Spinal cord (tissue), 10 donors: ENCODE data around the gene AKR7A2. TPM values are rescaled to one million over a fixed set of nuclear protein-coding genes. Genes with fewer than 3 reads are reported as not detected.

Source experiments
- DNase-seq, 6 donors: peaks; one replicate each; pipeline versions ENCODE4 v3.0.0 to v3.0.0-alpha.2; 2013 to 2015; ENCODE audit warnings: low spot score in 6 of 6, low read depth in 4 of 6
- H3K27ac ChIP-seq: one replicate; pipeline ENCODE4 v1.5.1; 2013; ENCODE audit warnings: low read depth, low read length, control low read depth
- H3K27me3 ChIP-seq: one replicate; pipeline ENCODE4 v1.6.1; 2013; ENCODE audit warnings: low read length; ENCODE audit not compliant: control insufficient read depth, insufficient read depth
- H3K36me3 ChIP-seq: one replicate; pipeline ENCODE4 v1.6.1; 2013; ENCODE audit warnings: low read length; ENCODE audit not compliant: control insufficient read depth, insufficient read depth
- H3K4me1 ChIP-seq: one replicate; pipeline ENCODE4 v1.6.1; 2013; ENCODE audit warnings: low read length; ENCODE audit not compliant: control insufficient read depth, insufficient read depth
- H3K4me3 ChIP-seq: one replicate; pipeline ENCODE4 v1.5.1; 2013; ENCODE audit warnings: low read depth, low read length, control low read depth
- H3K9me3 ChIP-seq: one replicate; pipeline ENCODE4 v1.6.1; 2013; ENCODE audit warnings: low read length; ENCODE audit not compliant: control insufficient read depth, insufficient read depth
- WGBS: methylation state at CpG from one replicate; pipeline ENCODE4 v1.1.5; 2013; ENCODE audit warnings: missing lambda C conversion rate; ENCODE audit not compliant: insufficient coverage; 5-methylcytosine and 5-hydroxymethylcytosine counted together
- polyA plus RNA-seq, 2 donors: library from polyadenylated mRNA; unstranded; fragments of 120-200 nt; gene quantifications; one replicate each; pipeline ENCODE4 v1.2.1, GENCODE V29; 2013; ENCODE audit not compliant: insufficient read length in 2 of 2
- total RNA-seq, 2 donors: library from RNA; depleted of rRNA in 1 of 2; stranded (reverse); fragments of 120-200 nt in 1 of 2; fragments of >200 nt in 1 of 2; gene quantifications; one replicate each; pipeline versions ENCODE4 v1.2.3 to v1.2.4, GENCODE V29; 2013 to 2014
- donor health status: healthy.

Gene AKR7A2
- total and polyA plus RNA-seq, 4 donors: 39.1 to 101 (median 67.3) TPM

- WGBS: 96% methylated on average over 11 of the region's 11 CpGs
- Histone ChIP-seq H3K4me1 (peaks cover 49% of the 10 kb centered on the region), H3K27me3 (no peaks in the 10 kb centered on the region), H3K9me3 (no peaks in the 10 kb centered on the region), H3K36me3 (peaks cover 73% of the 10 kb centered on the region), H3K27ac (no peak overlapping the region), H3K4me3 (no peak overlapping the region)
- DNase-seq: no peak
These were observed 32.9 kb upstream of the AKR7A2 start for GRCh38 chr1:19344831-19345230.

- Histone ChIP-seq H3K36me3 (peaks cover 73% of the 10 kb centered on the region), H3K27ac (no peak overlapping the region), H3K9me3 (no peaks in the 10 kb centered on the region), H3K27me3 (no peaks in the 10 kb centered on the region), H3K4me3 (no peak overlapping the region), H3K4me1 (peaks cover 49% of the 10 kb centered on the region)
- WGBS: 66% methylated on average over 11 of the region's 12 CpGs
- peak in 2 of 6 donors; percentile 42 to 53 for DNase-seq
These were observed 32.4 kb upstream of the AKR7A2 start for GRCh38 chr1:19344372-19344810.

GRCh38 chr1:19343617-19344350 is 31.8 kb upstream of the AKR7A2 start:
- H3K36me3 ChIP-seq: peaks cover 71% of the 10 kb centered on the region

GRCh38 chr1:19342894-19343616 is 31.1 kb upstream of the AKR7A2 start:
- no peak for DNase-seq
- H3K27me3 ChIP-seq: no peaks in the 10 kb centered on the region
- H3K4me3 ChIP-seq: no peak overlapping the region
- peak overlapping the region; percentile 57 for H3K27ac ChIP-seq
- H3K9me3 ChIP-seq: no peaks in the 10 kb centered on the region
- H3K36me3 ChIP-seq: peaks cover 73% of the 10 kb centered on the region
- peaks cover 44% of the 10 kb centered on the region for H3K4me1 ChIP-seq
- 88% methylated on average over 21 of the region's 33 CpGs for WGBS

More at GRCh38 chr1:19343617-19344350, 31.8 kb upstream of the AKR7A2 start:
- WGBS: 85% methylated on average over 19 of the region's 20 CpGs
- peaks cover 46% of the 10 kb centered on the region for H3K4me1 ChIP-seq
- no peaks in the 10 kb centered on the region for H3K9me3 ChIP-seq
- no peak for DNase-seq
- H3K4me3 ChIP-seq: no peak overlapping the region
- no peak overlapping the region for H3K27ac ChIP-seq
- no peaks in the 10 kb centered on the region for H3K27me3 ChIP-seq

GRCh38 chr1:19342062-19342750 is 30.3 kb upstream of the AKR7A2 start:
- H3K27me3 ChIP-seq: no peaks in the 10 kb centered on the region
- peak in 1 of 6 donors; percentile 61 for DNase-seq
- H3K9me3 ChIP-seq: no peaks in the 10 kb centered on the region
- peak overlapping the region; percentile 78 for H3K27ac ChIP-seq
- 85% methylated on average over 26 of the region's 27 CpGs for WGBS
- H3K36me3 ChIP-seq: peaks cover 76% of the 10 kb centered on the region
- peaks cover 41% of the 10 kb centered on the region for H3K4me1 ChIP-seq
- no peak overlapping the region for H3K4me3 ChIP-seq

GRCh38 chr1:19341201-19342061 is 29.5 kb upstream of the AKR7A2 start:
- Histone ChIP-seq H3K27ac (peak overlapping the region; percentile 78), H3K27me3 (no peaks in the 10 kb centered on the region), H3K4me3 (no peak overlapping the region), H3K4me1 (peaks cover 40% of the 10 kb centered on the region), H3K36me3 (peaks cover 77% of the 10 kb centered on the region), H3K9me3 (no peaks in the 10 kb centered on the region)
- 46% methylated on average over 25 of the region's 25 CpGs for WGBS
- peak in 2 of 6 donors; percentile 70 to 71 for DNase-seq

GRCh38 chr1:19340387-19340937 is 28.5 kb upstream of the AKR7A2 start:
- 96% methylated on average over 14 of the region's 14 CpGs for WGBS
- Histone ChIP-seq H3K27me3 (no peaks in the 10 kb centered on the region), H3K4me1 (peaks cover 40% of the 10 kb centered on the region), H3K27ac (no peak overlapping the region), H3K36me3 (peaks cover 80% of the 10 kb centered on the region), H3K9me3 (no peaks in the 10 kb centered on the region), H3K4me3 (no peak overlapping the region)
- no peak for DNase-seq

- no peaks in the 10 kb centered on the region for H3K27me3 ChIP-seq
- 46% methylated on average over 16 of the region's 19 CpGs for WGBS
These were observed 27.4 kb upstream of the AKR7A2 start for GRCh38 chr1:19339214-19339861.

More at GRCh38 chr1:19339214-19339861, 27.4 kb upstream of the AKR7A2 start:
- Histone ChIP-seq H3K27ac (no peak overlapping the region), H3K4me1 (peaks cover 36% of the 10 kb centered on the region), H3K9me3 (no peaks in the 10 kb centered on the region), H3K4me3 (no peak overlapping the region), H3K36me3 (peaks cover 74% of the 10 kb centered on the region)
- peak in 2 of 6 donors; percentile 43 to 62 for DNase-seq
